ENCODE results near the gene RPL13.

Gene RPL13

DNA sequence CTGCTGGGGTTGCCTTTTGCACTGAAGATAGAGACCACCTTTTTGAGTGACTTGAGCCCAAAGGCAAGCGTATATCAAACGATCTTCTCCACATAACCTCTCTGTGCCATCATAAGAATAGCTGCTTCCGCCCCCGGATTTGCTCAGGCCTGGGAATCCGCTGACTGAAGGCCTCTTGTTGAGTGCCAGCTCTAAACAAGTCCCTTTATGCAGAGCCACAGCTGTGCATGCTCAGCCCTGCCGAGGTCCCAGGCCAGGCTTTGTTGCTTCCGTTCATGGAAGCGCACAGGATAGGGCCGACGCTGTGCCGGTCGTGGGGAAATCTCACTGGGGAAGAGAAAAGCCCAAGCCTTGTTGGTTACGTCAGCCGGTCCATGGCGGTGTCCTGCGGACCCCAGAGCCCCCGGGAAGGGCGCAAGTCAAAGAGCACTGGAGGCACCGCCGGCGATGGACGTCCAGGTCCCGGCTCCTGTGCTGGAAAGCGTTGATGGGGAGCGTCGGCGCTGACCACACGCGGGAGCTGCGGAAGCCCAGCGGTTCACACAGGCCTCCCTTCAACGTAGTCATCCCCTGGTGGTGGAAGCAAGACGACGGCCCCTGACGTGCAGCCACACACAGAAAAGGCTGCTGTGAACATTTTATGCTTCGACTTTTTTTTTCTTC lies 23.5 kb upstream of the RPL13 start:
- TF ChIP-seq CTCF (conservative IDR thresholded peaks at IDR 0.05) = no peak
- H3K27ac ChIP-seq = no peak overlapping the region

DNA sequence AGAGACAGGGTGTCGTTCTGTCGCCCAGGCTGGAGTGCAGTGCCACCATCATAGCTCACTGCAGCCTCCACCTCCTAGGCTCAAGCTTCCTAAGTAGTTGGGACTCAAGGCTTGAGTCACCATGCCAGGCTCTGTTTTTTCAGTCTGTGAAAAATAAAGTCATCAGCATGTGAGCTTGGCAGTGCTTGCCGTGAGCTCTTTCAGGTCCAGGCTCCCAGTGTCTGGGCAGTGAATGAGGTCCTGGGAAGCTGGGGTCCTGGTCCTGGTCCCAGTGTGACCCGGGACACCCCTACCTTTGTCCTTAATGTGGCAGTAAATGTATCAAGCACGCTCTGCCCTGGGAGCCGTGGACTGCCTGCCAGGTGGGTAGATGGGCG lies 22.9 kb upstream of the RPL13 start:
- no peak overlapping the region for H3K27ac ChIP-seq
- TF ChIP-seq CTCF (conservative IDR thresholded peaks at IDR 0.05) = no peak

GRCh38 chr16:89538286-89538685 lies 22.2 kb upstream of the RPL13 start:
- H3K27ac ChIP-seq = no peak overlapping the region

GRCh38 chr16:89540557-89540956 lies 19.9 kb upstream of the RPL13 start:
- no peak for TF ChIP-seq CTCF (conservative IDR thresholded peaks at IDR 0.05)
- H3K27ac ChIP-seq = no peak overlapping the region

More at GRCh38 chr16:89538286-89538685, 22.2 kb upstream of the RPL13 start:
- TF ChIP-seq CTCF (conservative IDR thresholded peaks at IDR 0.05) = no peak

DNA sequence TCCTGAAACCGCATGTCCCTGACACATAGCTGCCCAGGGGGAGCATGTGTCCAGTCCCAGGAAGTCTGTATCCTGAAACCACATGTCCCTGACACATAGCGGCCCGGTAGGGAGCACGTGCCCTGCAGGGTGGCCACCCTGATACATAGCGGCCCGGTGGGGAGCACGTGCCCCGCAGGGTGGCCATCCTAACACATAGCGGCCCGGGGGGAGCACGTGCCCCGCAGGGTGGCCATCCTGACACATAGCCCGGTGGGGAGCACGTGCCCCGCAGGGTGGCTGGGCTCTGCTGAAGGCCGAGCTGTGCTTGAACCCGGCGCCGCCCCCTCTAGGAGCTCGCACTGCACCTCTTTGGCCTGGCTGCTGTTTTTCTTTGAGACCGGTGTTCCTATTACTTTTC lies 18.7 kb upstream of the RPL13 start:
- no peak overlapping the region for H3K27ac ChIP-seq
- TF ChIP-seq CTCF (conservative IDR thresholded peaks at IDR 0.05) = no peak

DNA sequence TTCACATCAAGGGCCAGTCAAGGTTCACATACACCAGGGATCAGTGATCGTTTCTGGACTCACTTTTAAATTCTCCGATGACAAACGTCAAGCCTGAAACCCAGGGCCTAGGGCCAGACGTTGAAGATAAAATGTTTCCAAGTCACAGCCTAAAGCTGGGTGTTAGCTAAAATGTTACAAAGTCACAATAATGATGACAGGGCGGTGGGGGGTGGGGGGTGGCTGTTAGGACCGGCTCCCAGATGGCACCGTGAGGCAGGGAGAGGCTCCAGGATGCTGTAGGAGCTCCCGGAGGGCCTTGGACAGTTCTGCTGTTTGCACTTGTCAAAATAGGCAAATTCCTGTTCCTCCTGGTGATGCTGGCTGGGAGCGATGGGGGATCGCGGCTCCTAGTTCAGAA lies 16.4 kb upstream of the RPL13 start:
- no peak for TF ChIP-seq CTCF (conservative IDR thresholded peaks at IDR 0.05)
- H3K27ac ChIP-seq = no peak overlapping the region

DNA sequence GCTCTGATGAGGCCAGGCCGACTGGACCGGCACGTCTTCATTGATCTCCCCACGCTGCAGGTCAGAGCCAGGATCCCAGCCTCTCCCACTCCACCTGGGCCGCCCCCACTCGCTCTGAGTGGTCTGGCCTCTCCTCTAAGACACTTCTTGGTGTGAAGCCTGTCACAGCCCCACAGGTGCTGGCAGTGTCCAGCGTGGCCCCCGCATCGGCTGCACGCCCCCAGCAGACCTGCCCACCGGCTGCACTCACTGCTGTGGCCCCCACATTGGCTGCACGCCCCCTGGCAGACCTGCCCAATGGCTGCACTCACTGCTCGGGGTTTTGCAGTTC lies 15.8 kb upstream of the RPL13 start:
- no peak for TF ChIP-seq CTCF (conservative IDR thresholded peaks at IDR 0.05)
- H3K27ac ChIP-seq = no peak overlapping the region
